Measurements from ENCODE around the gene NPTXR.

- TF ChIP-seq SIN3A (IDR thresholded peaks at IDR 0.05; ENCODE audit: borderline replicate concordance, insufficient read depth, low read length) (no peak), POLR2AphosphoS5 (IDR thresholded peaks at IDR 0.05; ENCODE audit: low read depth, low read length) (no peak)
These were observed 6.0 kb upstream of the NPTXR start for GRCh38 chr22:38849811-38850210.

All from PFSK-1 (cell line).